Gastroesophageal sphincter (tissue), 3 donors: Measurements from ENCODE around the gene ZNRF4.

Experiments
- POLR2A ChIP-seq, 2 donors: fragments of 450-650 bp; IDR thresholded peaks; one replicate each; pipeline ENCODE4 v1.6.1; 2017; ENCODE audit warnings: antibody characterized with exemption in 2 of 2, mild to moderate bottlenecking in 2 of 2, moderate library complexity in 1 of 2
- POLR2AphosphoS5 ChIP-seq: sonication (generic); formaldehyde crosslinking; IDR thresholded peaks from one replicate; pipeline ENCODE4 v1.6.1; 2017; ENCODE audit warnings: antibody characterized with exemption
- TF ChIP-seq, protein P1 (sequence below), 4 experiments: fragments of 200-600 bp in 2 of 4; fragments of 450-650 bp in 2 of 4; sonication (generic) in 1 of 4; IDR thresholded peaks; one replicate each; pipeline ENCODE4 v1.5.1; 2017 to 2019; ENCODE audit warnings: antibody characterized with exemption in 4 of 4, mild to moderate bottlenecking in 2 of 4, moderate library complexity in 2 of 4

- TF ChIP-seq, protein P1, sequence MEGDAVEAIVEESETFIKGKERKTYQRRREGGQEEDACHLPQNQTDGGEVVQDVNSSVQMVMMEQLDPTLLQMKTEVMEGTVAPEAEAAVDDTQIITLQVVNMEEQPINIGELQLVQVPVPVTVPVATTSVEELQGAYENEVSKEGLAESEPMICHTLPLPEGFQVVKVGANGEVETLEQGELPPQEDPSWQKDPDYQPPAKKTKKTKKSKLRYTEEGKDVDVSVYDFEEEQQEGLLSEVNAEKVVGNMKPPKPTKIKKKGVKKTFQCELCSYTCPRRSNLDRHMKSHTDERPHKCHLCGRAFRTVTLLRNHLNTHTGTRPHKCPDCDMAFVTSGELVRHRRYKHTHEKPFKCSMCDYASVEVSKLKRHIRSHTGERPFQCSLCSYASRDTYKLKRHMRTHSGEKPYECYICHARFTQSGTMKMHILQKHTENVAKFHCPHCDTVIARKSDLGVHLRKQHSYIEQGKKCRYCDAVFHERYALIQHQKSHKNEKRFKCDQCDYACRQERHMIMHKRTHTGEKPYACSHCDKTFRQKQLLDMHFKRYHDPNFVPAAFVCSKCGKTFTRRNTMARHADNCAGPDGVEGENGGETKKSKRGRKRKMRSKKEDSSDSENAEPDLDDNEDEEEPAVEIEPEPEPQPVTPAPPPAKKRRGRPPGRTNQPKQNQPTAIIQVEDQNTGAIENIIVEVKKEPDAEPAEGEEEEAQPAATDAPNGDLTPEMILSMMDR (IDR thresholded peaks at IDR 0.05), result no peak
- TF ChIP-seq POLR2AphosphoS5 (no peak), POLR2A (IDR thresholded peaks at IDR 0.05) (no peak)
Measured at GRCh38 chr19:5452594-5453565, 2.3 kb upstream of the ZNRF4 start.
